ENCODE results near the gene CD1E. TPM values are rescaled to one million over a fixed set of nuclear protein-coding genes. Genes with fewer than 3 reads are reported as not detected.

The CD1E gene
- not detected in 2 replicates for total RNA-seq

GRCh38 chr1:158353303-158354075, at the start of gene CD1E:
CD1E (plus strand) TSS chr1:158353894; CDS start chr1:158353989, 95 bp downstream.
- Mint-ChIP-seq H3K36me3 (ENCODE audit: low read depth) (no peaks in the 10 kb centered on the region), H3K9me3 (no peaks in the 10 kb centered on the region), H3K4me1 (ENCODE audit: low read depth) (peaks cover 2% of the 10 kb centered on the region), H3K4me3 (ENCODE audit: low read depth) (no peak within 1 kb of the TSS), H3K27ac (no peak within 1 kb of the TSS), H3K27me3 (ENCODE audit: low read depth) (peaks cover 20% of the 10 kb centered on the region)
- intact Hi-C loops (cut with micrococcal nuclease), result no loop called here
- no peak for DNase-seq (ENCODE audit: low spot score)

- Mint-ChIP-seq H3K4me1 (ENCODE audit: low read depth) (no peaks in the 10 kb centered on the region), H3K4me3 (ENCODE audit: low read depth) (no peak overlapping the region), H3K27me3 (ENCODE audit: low read depth) (no peaks in the 10 kb centered on the region), H3K27ac (no peak overlapping the region), H3K9me3 (peaks cover 15% of the 10 kb centered on the region), H3K36me3 (ENCODE audit: low read depth) (no peaks in the 10 kb centered on the region)
- DNase-seq (ENCODE audit: low spot score), result no peak
- intact Hi-C loops (cut with micrococcal nuclease), result no loop called here
Measured at GRCh38 chr1:158310623-158311022, 43.1 kb upstream of the CD1E start.

- Mint-ChIP-seq H3K36me3 (ENCODE audit: low read depth) (no peaks in the 10 kb centered on the region), H3K4me3 (ENCODE audit: low read depth) (no peak overlapping the region), H3K4me1 (ENCODE audit: low read depth) (no peaks in the 10 kb centered on the region), H3K9me3 (peaks cover 15% of the 10 kb centered on the region), H3K27ac (no peak overlapping the region), H3K27me3 (ENCODE audit: low read depth) (no peaks in the 10 kb centered on the region)
- intact Hi-C loops (cut with micrococcal nuclease), result no loop called here
- no peak for DNase-seq (ENCODE audit: low spot score)
Measured at GRCh38 chr1:158311066-158311465, 42.6 kb upstream of the CD1E start.

- DNase-seq (ENCODE audit: low spot score), result no peak
- H3K27ac Mint-ChIP-seq, result no peak overlapping the region
Measured at GRCh38 chr1:158323866-158324265, 29.8 kb upstream of the CD1E start.

GRCh38 chr1:158324395-158324794, 29.3 kb upstream of the CD1E start:
- intact Hi-C loops (cut with micrococcal nuclease), result no loop called here
- Mint-ChIP-seq H3K4me1 (ENCODE audit: low read depth) (peaks cover 1% of the 10 kb centered on the region), H3K27me3 (ENCODE audit: low read depth) (no peaks in the 10 kb centered on the region), H3K36me3 (ENCODE audit: low read depth) (no peaks in the 10 kb centered on the region), H3K27ac (no peak overlapping the region), H3K9me3 (no peaks in the 10 kb centered on the region), H3K4me3 (ENCODE audit: low read depth) (no peak overlapping the region)
- no peak for DNase-seq (ENCODE audit: low spot score)

More at GRCh38 chr1:158323866-158324265, 29.8 kb upstream of the CD1E start:
- H3K4me1 Mint-ChIP-seq (ENCODE audit: low read depth), result peaks cover 1% of the 10 kb centered on the region
- no peak overlapping the region for H3K4me3 Mint-ChIP-seq (ENCODE audit: low read depth)
- H3K27me3 Mint-ChIP-seq (ENCODE audit: low read depth), result no peaks in the 10 kb centered on the region
- H3K36me3 Mint-ChIP-seq (ENCODE audit: low read depth), result no peaks in the 10 kb centered on the region
- intact Hi-C loops (cut with micrococcal nuclease), result no loop called here
- no peaks in the 10 kb centered on the region for H3K9me3 Mint-ChIP-seq

DNA sequence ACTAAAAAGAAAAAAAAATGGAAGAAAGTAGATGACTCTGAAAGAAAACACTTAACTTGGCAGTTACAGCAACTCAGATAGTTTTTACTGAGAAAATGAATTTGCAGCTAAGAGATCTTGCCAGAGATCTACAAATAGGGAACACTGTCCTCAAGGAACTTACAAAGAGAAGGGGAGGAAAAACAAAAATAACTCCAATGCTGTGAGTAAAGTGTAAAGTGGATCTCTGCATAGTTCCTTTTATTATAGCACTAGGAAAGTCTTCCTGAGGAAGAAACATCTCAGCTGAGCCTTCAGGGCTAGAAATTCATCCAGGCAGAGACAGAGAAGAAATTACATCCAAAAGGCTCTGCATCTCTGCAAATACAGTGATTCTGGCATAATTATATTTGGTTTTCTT, 26.2 kb upstream of the CD1E start:
- DNase-seq (ENCODE audit: low spot score), result no peak
- Mint-ChIP-seq H3K4me1 (ENCODE audit: low read depth) (peaks cover 1% of the 10 kb centered on the region), H3K9me3 (no peaks in the 10 kb centered on the region)

GRCh38 chr1:158328426-158328825, 25.3 kb upstream of the CD1E start:
- Mint-ChIP-seq H3K9me3 (no peaks in the 10 kb centered on the region), H3K27ac (no peak overlapping the region), H3K36me3 (ENCODE audit: low read depth) (no peaks in the 10 kb centered on the region), H3K27me3 (ENCODE audit: low read depth) (no peaks in the 10 kb centered on the region), H3K4me1 (ENCODE audit: low read depth) (peaks cover 5% of the 10 kb centered on the region), H3K4me3 (ENCODE audit: low read depth) (no peak overlapping the region)
- no peak for DNase-seq (ENCODE audit: low spot score)
- intact Hi-C loops (cut with micrococcal nuclease), result loop anchor here (5.0 kb wide), 1 partner anchor 41 kb away; the partner anchor contains the start of gene CD1C

More for the DNA sequence above, 26.2 kb upstream of the CD1E start:
- no peak overlapping the region for H3K4me3 Mint-ChIP-seq (ENCODE audit: low read depth)
- no peak overlapping the region for H3K27ac Mint-ChIP-seq
- H3K27me3 Mint-ChIP-seq (ENCODE audit: low read depth), result no peaks in the 10 kb centered on the region
- no peaks in the 10 kb centered on the region for H3K36me3 Mint-ChIP-seq (ENCODE audit: low read depth)
- intact Hi-C loops (cut with micrococcal nuclease), result loop anchor here (5.0 kb wide), 1 partner anchor 40 kb away; the partner anchor contains the start of gene CD1C

GRCh38 chr1:158329300-158329699, 24.4 kb upstream of the CD1E start:
- H3K4me1 Mint-ChIP-seq (ENCODE audit: low read depth), result peaks cover 9% of the 10 kb centered on the region
- no peak for DNase-seq (ENCODE audit: low spot score)
- H3K36me3 Mint-ChIP-seq (ENCODE audit: low read depth), result no peaks in the 10 kb centered on the region
- peaks cover 1% of the 10 kb centered on the region for H3K27me3 Mint-ChIP-seq (ENCODE audit: low read depth)
- H3K9me3 Mint-ChIP-seq, result no peaks in the 10 kb centered on the region
- no peak overlapping the region for H3K4me3 Mint-ChIP-seq (ENCODE audit: low read depth)
- intact Hi-C loops (cut with micrococcal nuclease), result loop anchor here (5.0 kb wide), 1 partner anchor 42 kb away; the partner anchor contains the start of gene CD1C
- H3K27ac Mint-ChIP-seq, result no peak overlapping the region

DNA sequence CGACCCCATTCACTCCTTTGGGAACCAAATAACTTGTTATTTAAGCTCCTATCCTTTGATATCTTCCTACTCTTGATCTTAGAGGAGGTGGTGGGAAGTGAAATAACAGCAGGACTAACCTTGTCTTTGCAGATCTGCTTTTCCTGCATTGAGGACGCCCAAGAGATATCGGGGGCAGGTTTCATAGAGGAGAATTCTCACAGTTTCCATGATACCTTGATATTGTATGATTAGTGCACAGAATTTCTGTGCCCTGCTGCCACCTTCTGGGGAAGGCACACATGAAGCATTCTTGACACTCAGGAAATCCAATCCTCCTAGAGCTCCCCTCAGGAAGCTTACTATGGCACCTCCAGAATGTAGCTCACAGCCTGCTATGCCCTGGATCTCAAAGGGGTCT, 24.0 kb upstream of the CD1E start:
- no peak overlapping the region for H3K27ac Mint-ChIP-seq
- H3K9me3 Mint-ChIP-seq, result no peaks in the 10 kb centered on the region
- peaks cover 11% of the 10 kb centered on the region for H3K4me1 Mint-ChIP-seq (ENCODE audit: low read depth)
- intact Hi-C loops (cut with micrococcal nuclease), result loop anchor here (5.0 kb wide), 2 partner anchors 42 to 127 kb away; partner anchors contain the start of gene CD1C
- peaks cover 1% of the 10 kb centered on the region for H3K27me3 Mint-ChIP-seq (ENCODE audit: low read depth)
- H3K4me3 Mint-ChIP-seq (ENCODE audit: low read depth), result no peak overlapping the region
- H3K36me3 Mint-ChIP-seq (ENCODE audit: low read depth), result no peaks in the 10 kb centered on the region
- DNase-seq (ENCODE audit: low spot score), result no peak

DNA sequence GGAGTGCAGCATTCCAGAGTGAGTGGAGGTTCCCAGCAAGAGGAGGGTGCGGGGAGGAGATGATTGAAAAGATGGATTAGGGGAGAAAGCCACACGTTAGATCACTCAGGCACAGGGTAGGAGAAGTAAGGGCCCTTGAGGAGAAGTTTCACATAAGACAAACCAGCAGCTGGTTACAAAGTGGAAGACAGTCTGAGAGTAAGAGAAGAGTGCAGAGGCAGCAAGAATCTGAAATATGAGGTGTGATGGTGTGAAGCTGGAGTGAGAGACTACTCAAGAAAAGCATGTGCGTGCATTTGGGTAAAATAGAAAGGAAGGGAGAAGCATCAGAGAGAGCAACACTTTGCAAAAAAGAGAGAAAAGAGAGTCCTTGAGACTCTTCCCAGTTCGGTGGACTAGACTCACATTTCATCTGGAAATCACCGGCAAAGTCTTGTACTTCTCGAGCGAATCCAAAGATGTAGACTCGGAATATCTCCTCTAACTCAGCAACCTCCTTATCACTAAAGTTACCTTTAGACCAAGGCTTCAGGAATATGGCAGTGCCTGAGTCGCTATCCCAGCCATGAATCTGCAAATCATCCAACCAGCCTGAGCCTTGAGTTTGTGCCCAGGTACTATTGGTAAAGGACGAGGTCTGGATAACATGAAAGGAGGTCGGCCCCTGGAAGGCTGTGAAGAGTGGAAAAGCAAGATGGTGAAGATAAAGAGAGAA, 23.1 kb upstream of the CD1E start:
- Mint-ChIP-seq H3K27ac (no peak overlapping the region), H3K4me3 (ENCODE audit: low read depth) (no peak overlapping the region), H3K27me3 (ENCODE audit: low read depth) (peaks cover 1% of the 10 kb centered on the region), H3K36me3 (ENCODE audit: low read depth) (no peaks in the 10 kb centered on the region), H3K4me1 (ENCODE audit: low read depth) (peaks cover 13% of the 10 kb centered on the region), H3K9me3 (no peaks in the 10 kb centered on the region)
- intact Hi-C loops (cut with micrococcal nuclease), result loop anchor here (5.0 kb wide), 1 partner anchor 128 kb away; no protein-coding TSS in a partner anchor
- DNase-seq (ENCODE audit: low spot score), result no peak

- H3K27ac Mint-ChIP-seq, result no peak overlapping the region
- H3K9me3 Mint-ChIP-seq, result no peaks in the 10 kb centered on the region
- DNase-seq (ENCODE audit: low spot score), result no peak
- peaks cover 13% of the 10 kb centered on the region for H3K4me1 Mint-ChIP-seq (ENCODE audit: low read depth)
- H3K4me3 Mint-ChIP-seq (ENCODE audit: low read depth), result no peak overlapping the region
- H3K36me3 Mint-ChIP-seq (ENCODE audit: low read depth), result no peaks in the 10 kb centered on the region
- intact Hi-C loops (cut with micrococcal nuclease), result loop anchor here (5.0 kb wide), 1 partner anchor 129 kb away; no protein-coding TSS in a partner anchor
- peaks cover 1% of the 10 kb centered on the region for H3K27me3 Mint-ChIP-seq (ENCODE audit: low read depth)
Measured at GRCh38 chr1:158331106-158331425, 22.6 kb upstream of the CD1E start.

GRCh38 chr1:158331481-158332150, 22.1 kb upstream of the CD1E start, which contains the start of gene CD1B:
CD1B (minus strand) TSS chr1:158331531; CDS start chr1:158331423, 108 bp downstream.
- no peak for DNase-seq (ENCODE audit: low spot score)
- Mint-ChIP-seq H3K27ac (no peak within 1 kb of the TSS), H3K27me3 (ENCODE audit: low read depth) (peaks cover 1% of the 10 kb centered on the region), H3K4me3 (ENCODE audit: low read depth) (no peak within 1 kb of the TSS), H3K36me3 (ENCODE audit: low read depth) (no peaks in the 10 kb centered on the region), H3K4me1 (ENCODE audit: low read depth) (peaks cover 13% of the 10 kb centered on the region), H3K9me3 (no peaks in the 10 kb centered on the region)
- intact Hi-C loops (cut with micrococcal nuclease), result loop anchor here (5.0 kb wide), 1 partner anchor 129 kb away; no protein-coding TSS in a partner anchor
